Testis (tissue), 2 donors: Measurements from ENCODE around the gene RSAD2.

Source experiments
- POLR2A ChIP-seq: fragments of 450-650 bp; IDR thresholded peaks from one replicate; pipeline ENCODE4 v1.6.1; 2017; ENCODE audit warnings: antibody characterized with exemption, mild to moderate bottlenecking, moderate library complexity
- TF ChIP-seq, protein P1 (sequence below), 3 experiments: fragments of 450-650 bp in 2 of 3; fragments of 200-600 bp in 1 of 3; sonication (generic) in 1 of 3; IDR thresholded peaks; one replicate each; pipeline ENCODE4 v1.5.1; 2016 to 2019; ENCODE audit warnings: antibody characterized with exemption in 3 of 3, mild to moderate bottlenecking in 2 of 3, moderate library complexity in 1 of 3

DNA sequence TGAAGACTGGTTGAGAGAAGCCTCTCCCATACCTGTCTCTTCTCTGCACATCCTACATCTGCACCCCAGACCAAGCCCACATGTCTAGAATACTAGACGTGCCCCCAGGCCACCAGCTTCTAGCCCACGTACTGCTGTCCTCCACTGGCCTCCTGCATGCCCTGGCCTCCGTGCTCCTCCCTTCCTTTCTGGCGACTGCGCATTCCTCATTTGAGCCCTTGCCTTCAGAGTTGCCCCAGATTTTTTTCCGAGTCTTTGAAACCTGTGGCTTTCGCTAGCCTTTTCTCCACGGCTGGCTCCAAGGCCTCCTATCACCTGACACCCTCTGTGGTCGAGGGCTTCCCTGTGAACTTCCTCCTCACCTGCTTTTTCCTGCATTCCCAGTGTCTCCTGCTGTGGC lies 50.9 kb downstream of the RSAD2 start:
- TF ChIP-seq, protein P1, sequence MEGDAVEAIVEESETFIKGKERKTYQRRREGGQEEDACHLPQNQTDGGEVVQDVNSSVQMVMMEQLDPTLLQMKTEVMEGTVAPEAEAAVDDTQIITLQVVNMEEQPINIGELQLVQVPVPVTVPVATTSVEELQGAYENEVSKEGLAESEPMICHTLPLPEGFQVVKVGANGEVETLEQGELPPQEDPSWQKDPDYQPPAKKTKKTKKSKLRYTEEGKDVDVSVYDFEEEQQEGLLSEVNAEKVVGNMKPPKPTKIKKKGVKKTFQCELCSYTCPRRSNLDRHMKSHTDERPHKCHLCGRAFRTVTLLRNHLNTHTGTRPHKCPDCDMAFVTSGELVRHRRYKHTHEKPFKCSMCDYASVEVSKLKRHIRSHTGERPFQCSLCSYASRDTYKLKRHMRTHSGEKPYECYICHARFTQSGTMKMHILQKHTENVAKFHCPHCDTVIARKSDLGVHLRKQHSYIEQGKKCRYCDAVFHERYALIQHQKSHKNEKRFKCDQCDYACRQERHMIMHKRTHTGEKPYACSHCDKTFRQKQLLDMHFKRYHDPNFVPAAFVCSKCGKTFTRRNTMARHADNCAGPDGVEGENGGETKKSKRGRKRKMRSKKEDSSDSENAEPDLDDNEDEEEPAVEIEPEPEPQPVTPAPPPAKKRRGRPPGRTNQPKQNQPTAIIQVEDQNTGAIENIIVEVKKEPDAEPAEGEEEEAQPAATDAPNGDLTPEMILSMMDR (IDR thresholded peaks at IDR 0.05) = no peak
- TF ChIP-seq POLR2A = no peak
